HepG2 (cell line): ENCODE data around the gene ADRM1. TPM values are rescaled to one million over a fixed set of nuclear protein-coding genes. Genes with fewer than 3 reads are reported as not detected.
A peak's percentile ranks its signal among the peaks of the same experiment; 100 is the strongest.

Experiments
- GFI1 ChIP-seq: sonication (generic); formaldehyde crosslinking; IDR thresholded peaks from 2 replicates; pipeline ENCODE4 v1.5.0; 2020; ENCODE audit warnings: missing genetic modification reagents, mild to moderate bottlenecking, borderline replicate concordance
- HIVEP1 ChIP-seq: sonication (generic); formaldehyde crosslinking; IDR thresholded peaks from 2 replicates; pipeline ENCODE4 v1.4.0; 2020; ENCODE audit warnings: mild to moderate bottlenecking, missing genetic modification reagents
- HMGXB3 ChIP-seq: sonication (generic); formaldehyde crosslinking; IDR thresholded peaks from 2 replicates; pipeline ENCODE4 v1.4.0; 2020; ENCODE audit warnings: missing genetic modification reagents, borderline replicate concordance
- JDP2 ChIP-seq: sonication (generic); formaldehyde crosslinking; IDR thresholded peaks from 2 replicates; pipeline ENCODE4 v1.8.1; 2022; ENCODE audit warnings: missing genetic modification reagents, borderline replicate concordance
- KLF12 ChIP-seq: sonication (generic); formaldehyde crosslinking; IDR thresholded peaks from 2 replicates; pipeline ENCODE4 v1.4.0; 2020; ENCODE audit warnings: missing genetic modification reagents, borderline replicate concordance
- RBM39 ChIP-seq: fragments of 200-400 bp; formaldehyde crosslinking; IDR thresholded peaks from one replicate; pipeline ENCODE4 v1.6.1; 2018; ENCODE audit warnings: antibody characterized with exemption, mild to moderate bottlenecking, low read depth, low read length; ENCODE audit not compliant: poor library complexity, severe bottlenecking
- ZNF432 ChIP-seq: sonication (generic); formaldehyde crosslinking; IDR thresholded peaks from 2 replicates; pipeline ENCODE4 v1.5.0; 2020; ENCODE audit warnings: missing genetic modification reagents, mild to moderate bottlenecking, borderline replicate concordance
- ZNF550 ChIP-seq: sonication (generic); formaldehyde crosslinking; IDR thresholded peaks from 2 replicates; pipeline ENCODE4 v1.4.0; 2020; ENCODE audit warnings: mild to moderate bottlenecking, missing genetic modification reagents, borderline replicate concordance
- ZNF598 ChIP-seq: sonication (generic); formaldehyde crosslinking; IDR thresholded peaks from 2 replicates; pipeline ENCODE4 v1.5.1; 2020; ENCODE audit warnings: mild to moderate bottlenecking, missing genetic modification reagents, borderline replicate concordance
- ZNF615 ChIP-seq: sonication (generic); formaldehyde crosslinking; IDR thresholded peaks from 2 replicates; pipeline ENCODE4 v1.5.0; 2020; ENCODE audit warnings: mild to moderate bottlenecking, missing genetic modification reagents, borderline replicate concordance
- polyA plus RNA-seq, 8 experiments: library from polyadenylated mRNA; depleted of rRNA in 3 of 8; stranded (reverse) in 7 of 8; unstranded in 1 of 8; fragments of >200 nt; fragmentation: Illumina TruSeq in 4 of 8; extraction: Trizol in 4 of 8; gene quantifications; 2 replicates each; pipeline versions ENCODE4 v1.2.1 to v1.2.3, GENCODE V29; 2011 to 2016; ENCODE audit warnings: low read depth in 4 of 8, missing spikeins in 1 of 8, mixed read lengths in 1 of 8; ENCODE audit not compliant: insufficient read depth in 1 of 8
- total RNA-seq, 5 experiments: library from RNA; depleted of rRNA; stranded (reverse); fragments of >200 nt; fragmentation: Illumina TruSeq; extraction: Trizol; gene quantifications; 2 replicates each; pipeline ENCODE4 v1.2.3, GENCODE V29; 2016; ENCODE audit warnings: low read depth in 1 of 5
- TF ChIP-seq, protein P1 (sequence below): sonication (generic); formaldehyde crosslinking; IDR thresholded peaks from 2 replicates; pipeline ENCODE4 v1.5.0; 2020; ENCODE audit warnings: missing genetic modification reagents, mild to moderate bottlenecking, borderline replicate concordance
- TF ChIP-seq, protein P2 (sequence below): sonication (generic); formaldehyde crosslinking; IDR thresholded peaks from 2 replicates; pipeline ENCODE4 v1.5.1; 2020; ENCODE audit warnings: mild to moderate bottlenecking, moderate library complexity, missing genetic modification reagents
- TF ChIP-seq, protein P3 (sequence below): IDR thresholded peaks from 2 replicates; pipeline ENCODE4 v1.6.1; 2016; ENCODE audit warnings: missing compliant biosample characterization, missing genetic modification reagents, borderline replicate concordance
- TF ChIP-seq, protein P4 (sequence below): sonication (generic); formaldehyde crosslinking; IDR thresholded peaks from 2 replicates; pipeline ENCODE4 v1.8.0; 2022; ENCODE audit warnings: missing genetic modification reagents, low read depth, mild to moderate bottlenecking, borderline replicate concordance
- TF ChIP-seq, protein P5 (sequence below): sonication (generic); formaldehyde crosslinking; IDR thresholded peaks from 2 replicates; pipeline ENCODE4 v1.4.0; 2020; ENCODE audit warnings: mild to moderate bottlenecking, missing genetic modification reagents

ADRM1 gene
- total and polyA plus RNA-seq, 2 of the 13 experiments (the other 11 are each of a cell fraction or from before 2014, with no cell fraction given) = 92.9 to 154 TPM

DNA sequence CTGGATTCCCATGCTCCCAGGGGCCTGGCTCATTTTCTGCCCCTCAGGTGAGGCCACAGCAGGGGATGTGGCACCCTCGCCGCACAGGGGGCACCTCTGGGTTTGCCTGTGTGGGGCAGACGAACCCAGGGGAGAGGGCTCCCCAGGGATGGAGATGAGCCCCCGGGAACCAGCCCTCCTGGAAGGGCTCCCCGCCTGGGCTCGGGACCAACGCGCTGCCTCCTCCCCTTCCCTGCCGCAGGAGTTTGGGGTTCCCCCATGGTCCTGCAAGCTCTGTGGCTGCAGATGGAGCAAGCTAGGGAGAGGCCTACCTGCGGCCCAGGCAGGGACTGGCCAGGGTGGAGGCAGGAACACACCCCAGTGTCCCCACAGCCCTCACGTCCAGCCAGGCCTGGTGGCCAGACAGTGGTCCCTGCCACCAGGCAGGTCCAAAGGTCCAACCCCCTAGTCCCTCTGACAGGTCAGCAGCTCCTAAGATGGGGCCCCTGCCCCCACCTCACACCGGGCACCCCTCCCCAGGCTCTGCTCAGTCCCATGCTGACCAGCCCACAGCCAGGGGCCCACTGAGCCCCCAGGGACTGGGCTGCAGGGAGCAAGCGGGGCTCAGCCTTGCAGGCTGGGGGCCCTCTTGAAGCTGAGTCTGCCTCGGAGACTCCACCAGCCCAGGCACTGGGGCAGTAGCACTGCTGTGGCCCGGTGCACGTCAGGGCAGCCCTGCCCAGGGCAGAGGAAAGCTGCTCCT is 50.7 kb downstream of the ADRM1 start (continued):
- TF ChIP-seq HMGXB3 (CRISPR knock-in tag) (no peak), JDP2 (CRISPR knock-in tag) (no peak), RBM39 (peak; percentile 53), KLF12 (no peak), ZNF615 (no peak), ZNF550 (0 out of 2 replicates have a peak, but pooled peaks have one; percentile 46), ZNF598 (peak; percentile 38; the same call in 1 of the 2 replicates), ZNF432 (CRISPR knock-in tag) (no peak), GFI1 (CRISPR knock-in tag) (no peak), HIVEP1 (CRISPR knock-in tag) (peak; percentile 33; the same call in 1 of the 2 replicates)
- TF ChIP-seq, protein P1, sequence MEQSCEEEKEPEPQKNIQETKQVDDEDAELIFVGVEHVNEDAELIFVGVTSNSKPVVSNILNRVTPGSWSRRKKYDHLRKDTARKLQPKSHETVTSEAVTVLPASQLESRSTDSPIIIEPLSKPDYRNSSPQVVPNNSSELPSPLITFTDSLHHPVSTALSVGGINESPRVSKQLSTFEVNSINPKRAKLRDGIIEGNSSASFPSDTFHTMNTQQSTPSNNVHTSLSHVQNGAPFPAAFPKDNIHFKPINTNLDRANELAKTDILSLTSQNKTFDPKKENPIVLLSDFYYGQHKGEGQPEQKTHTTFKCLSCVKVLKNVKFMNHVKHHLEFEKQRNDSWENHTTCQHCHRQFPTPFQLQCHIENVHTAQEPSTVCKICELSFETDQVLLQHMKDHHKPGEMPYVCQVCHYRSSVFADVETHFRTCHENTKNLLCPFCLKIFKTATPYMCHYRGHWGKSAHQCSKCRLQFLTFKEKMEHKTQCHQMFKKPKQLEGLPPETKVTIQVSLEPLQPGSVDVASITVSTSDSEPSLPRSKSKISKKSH (CRISPR knock-in tag) = 0 out of 2 replicates have a peak, but pooled peaks have one; percentile 26
- TF ChIP-seq, protein P2, sequence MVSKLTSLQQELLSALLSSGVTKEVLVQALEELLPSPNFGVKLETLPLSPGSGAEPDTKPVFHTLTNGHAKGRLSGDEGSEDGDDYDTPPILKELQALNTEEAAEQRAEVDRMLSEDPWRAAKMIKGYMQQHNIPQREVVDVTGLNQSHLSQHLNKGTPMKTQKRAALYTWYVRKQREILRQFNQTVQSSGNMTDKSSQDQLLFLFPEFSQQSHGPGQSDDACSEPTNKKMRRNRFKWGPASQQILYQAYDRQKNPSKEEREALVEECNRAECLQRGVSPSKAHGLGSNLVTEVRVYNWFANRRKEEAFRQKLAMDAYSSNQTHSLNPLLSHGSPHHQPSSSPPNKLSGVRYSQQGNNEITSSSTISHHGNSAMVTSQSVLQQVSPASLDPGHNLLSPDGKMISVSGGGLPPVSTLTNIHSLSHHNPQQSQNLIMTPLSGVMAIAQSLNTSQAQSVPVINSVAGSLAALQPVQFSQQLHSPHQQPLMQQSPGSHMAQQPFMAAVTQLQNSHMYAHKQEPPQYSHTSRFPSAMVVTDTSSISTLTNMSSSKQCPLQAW = no peak
- TF ChIP-seq, protein P3, sequence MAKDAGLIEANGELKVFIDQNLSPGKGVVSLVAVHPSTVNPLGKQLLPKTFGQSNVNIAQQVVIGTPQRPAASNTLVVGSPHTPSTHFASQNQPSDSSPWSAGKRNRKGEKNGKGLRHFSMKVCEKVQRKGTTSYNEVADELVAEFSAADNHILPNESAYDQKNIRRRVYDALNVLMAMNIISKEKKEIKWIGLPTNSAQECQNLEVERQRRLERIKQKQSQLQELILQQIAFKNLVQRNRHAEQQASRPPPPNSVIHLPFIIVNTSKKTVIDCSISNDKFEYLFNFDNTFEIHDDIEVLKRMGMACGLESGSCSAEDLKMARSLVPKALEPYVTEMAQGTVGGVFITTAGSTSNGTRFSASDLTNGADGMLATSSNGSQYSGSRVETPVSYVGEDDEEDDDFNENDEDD (CRISPR knock-in tag) = no peak
- TF ChIP-seq, protein P4, sequence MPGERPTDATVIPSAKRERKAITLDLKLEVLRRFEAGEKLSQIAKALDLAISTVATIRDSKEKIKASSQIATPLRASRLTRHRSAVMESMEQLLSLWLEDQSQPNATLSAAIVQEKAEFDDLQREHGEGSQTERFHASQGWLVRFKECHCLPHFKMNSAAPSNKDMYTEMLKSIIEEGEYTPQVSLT = no peak
- TF ChIP-seq, protein P5, sequence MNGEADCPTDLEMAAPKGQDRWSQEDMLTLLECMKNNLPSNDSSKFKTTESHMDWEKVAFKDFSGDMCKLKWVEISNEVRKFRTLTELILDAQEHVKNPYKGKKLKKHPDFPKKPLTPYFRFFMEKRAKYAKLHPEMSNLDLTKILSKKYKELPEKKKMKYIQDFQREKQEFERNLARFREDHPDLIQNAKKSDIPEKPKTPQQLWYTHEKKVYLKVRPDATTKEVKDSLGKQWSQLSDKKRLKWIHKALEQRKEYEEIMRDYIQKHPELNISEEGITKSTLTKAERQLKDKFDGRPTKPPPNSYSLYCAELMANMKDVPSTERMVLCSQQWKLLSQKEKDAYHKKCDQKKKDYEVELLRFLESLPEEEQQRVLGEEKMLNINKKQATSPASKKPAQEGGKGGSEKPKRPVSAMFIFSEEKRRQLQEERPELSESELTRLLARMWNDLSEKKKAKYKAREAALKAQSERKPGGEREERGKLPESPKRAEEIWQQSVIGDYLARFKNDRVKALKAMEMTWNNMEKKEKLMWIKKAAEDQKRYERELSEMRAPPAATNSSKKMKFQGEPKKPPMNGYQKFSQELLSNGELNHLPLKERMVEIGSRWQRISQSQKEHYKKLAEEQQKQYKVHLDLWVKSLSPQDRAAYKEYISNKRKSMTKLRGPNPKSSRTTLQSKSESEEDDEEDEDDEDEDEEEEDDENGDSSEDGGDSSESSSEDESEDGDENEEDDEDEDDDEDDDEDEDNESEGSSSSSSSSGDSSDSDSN = peak; percentile 62
